NCI-H2227 treated with DMSO at 0.1 percent for 48 hours (cell line): ENCODE measurements around the gene NUTM1.
A peak's percentile ranks its signal among the peaks of the same experiment; 100 is the strongest.
"Not testable (repeated sequence)": the region's sequence is repeated elsewhere in the genome, so short reads cannot be mapped to it uniquely, and the experiment has no call there.

Experiments
- DNase-seq: peaks from one replicate; lab custom pipeline; 2025; lab: John Stamatoyannopoulos, UW

The NUTM1 gene

GRCh38 chr15:34337557-34338306 is 5.4 kb upstream of the NUTM1 start, which contains the start of gene SLC12A6:
TSS of gene SLC12A6 (minus strand) at chr15:34337781. CDS start at chr15:34336680, 1,101 bp downstream.
- DNase-seq, result peak; percentile 78

GRCh38 chr15:34338347-34338746 is 4.8 kb upstream of the NUTM1 start:
- DNase-seq, result peak; percentile 10

DNA sequence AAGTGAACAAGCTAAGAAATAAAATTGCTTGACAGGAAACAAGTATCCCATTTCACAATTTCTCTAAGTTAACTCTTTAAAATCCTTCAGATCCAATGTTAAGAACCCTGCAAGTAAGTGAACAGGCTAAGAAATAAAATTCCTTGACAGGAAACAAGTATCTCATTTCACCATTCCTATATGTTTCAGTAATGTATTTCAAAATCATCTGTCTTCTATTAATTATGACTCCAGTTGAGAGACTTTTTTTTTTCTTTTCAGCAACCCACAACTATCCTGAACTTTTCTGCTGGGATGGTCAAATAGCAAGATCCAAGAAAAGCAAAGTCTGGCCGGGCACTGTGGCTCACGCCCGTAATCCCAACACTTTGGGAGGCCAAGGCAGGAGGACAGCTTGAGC is 3.2 kb upstream of the NUTM1 start:
- DNase-seq, result no peak

DNA sequence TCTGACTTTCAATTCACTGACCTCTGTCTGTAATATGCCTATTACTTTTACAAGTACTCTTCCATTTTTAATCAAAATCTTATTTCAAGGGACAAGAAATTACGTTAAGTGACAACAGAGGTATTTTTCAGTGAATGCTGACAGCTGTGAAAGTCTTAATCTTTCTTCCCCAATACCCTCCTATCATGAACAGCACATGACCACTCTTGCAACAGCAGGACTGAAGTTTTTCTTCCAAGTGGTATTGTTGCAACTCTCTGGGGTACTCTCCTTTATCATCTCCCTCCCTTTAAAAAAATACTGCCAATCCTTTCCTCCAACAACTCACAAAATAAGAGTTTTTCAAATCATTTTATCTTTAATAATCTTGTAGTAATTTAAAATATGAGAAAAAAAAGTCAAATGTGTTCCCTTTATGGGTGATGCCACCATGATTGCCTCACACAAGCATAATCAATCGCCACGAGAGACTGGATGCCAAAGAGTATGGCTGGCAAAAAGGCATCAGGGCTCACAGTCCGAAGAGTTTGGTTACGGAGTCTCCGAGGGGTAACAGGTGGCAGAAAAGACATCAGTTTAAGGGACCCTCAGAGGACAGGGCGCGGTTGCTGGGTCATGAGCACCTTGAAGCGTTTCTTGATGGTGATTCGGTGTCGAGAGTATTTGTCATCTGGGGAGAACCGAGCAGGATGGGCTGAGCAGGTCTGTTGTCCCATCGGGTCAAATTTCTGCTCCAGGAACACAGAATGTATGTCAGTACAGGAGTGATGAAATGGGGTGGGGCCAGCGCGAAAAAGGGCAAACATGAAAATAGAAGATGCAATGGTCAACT is 1.5 kb upstream of the NUTM1 start:
- DNase-seq, result no peak

- peak; percentile 7 for DNase-seq
Observed at GRCh38 chr15:34342213-34342736, 840 bp upstream of the NUTM1 start.

- DNase-seq, result no peak
Observed at GRCh38 chr15:34347951-34348638, 5.0 kb downstream of the NUTM1 start.

DNA sequence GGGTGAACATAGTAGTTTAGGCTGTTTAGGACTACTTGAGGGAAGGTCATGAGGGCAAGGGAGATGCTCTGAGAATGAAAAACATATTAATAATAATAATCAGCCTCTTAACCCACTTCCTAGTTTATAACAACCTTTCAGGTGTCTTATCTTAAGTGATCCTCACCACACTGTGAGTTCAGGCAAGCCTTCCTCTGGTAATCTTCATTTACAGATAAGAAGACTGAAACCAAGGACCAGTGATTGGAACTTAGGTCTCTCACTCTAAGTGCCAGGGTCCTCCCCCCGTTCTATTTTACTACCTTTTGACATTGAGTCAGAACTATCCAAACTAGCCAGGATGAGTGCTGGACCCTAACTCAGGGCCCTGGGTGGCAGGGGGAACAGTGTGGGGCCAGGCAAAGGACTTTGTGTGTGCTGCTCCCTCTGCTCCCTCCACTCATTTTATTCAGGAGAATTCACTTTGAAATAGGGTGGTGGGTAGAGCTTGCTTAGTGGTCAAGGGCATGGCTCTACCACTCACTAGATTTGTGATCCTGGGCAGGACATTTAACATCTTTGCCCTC is 5.7 kb downstream of the NUTM1 start:
- DNase-seq, result no peak

GRCh38 chr15:34349769-34350168 is 6.7 kb downstream of the NUTM1 start:
- DNase-seq, result no peak

- DNase-seq, result not testable (repeated sequence)
Observed at GRCh38 chr15:34352996-34353395, 9.9 kb downstream of the NUTM1 start.

- DNase-seq, result no peak
Observed at GRCh38 chr15:34353627-34354026, 10.5 kb downstream of the NUTM1 start.

DNA sequence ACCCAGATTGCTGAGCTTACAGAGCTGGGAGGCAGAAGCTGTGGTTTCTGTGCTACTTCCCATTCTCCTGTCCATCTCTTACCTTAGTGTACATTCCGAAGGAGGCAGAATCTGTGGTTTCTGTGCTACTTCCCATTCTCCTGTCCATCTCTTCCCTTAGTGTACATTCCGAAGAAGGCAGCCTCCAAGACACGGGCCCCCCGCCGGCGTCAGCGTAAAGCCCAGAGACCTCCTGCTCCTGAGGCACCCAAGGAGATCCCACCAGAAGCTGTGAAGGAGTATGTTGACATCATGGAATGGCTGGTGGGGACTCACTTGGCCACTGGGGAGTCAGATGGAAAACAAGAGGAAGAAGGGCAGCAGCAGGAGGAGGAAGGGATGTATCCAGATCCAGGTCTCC is 11.2 kb downstream of the NUTM1 start:
- DNase-seq, result no peak

GRCh38 chr15:34355241-34355640 is 12.1 kb downstream of the NUTM1 start:
- DNase-seq, result no peak

GRCh38 chr15:34357653-34358052 is 14.5 kb downstream of the NUTM1 start:
- DNase-seq, result no peak

- no peak for DNase-seq
Observed at GRCh38 chr15:34358367-34358766, 15.3 kb downstream of the NUTM1 start.

- no peak for DNase-seq
Observed at GRCh38 chr15:34358948-34359347, 15.8 kb downstream of the NUTM1 start.

DNA sequence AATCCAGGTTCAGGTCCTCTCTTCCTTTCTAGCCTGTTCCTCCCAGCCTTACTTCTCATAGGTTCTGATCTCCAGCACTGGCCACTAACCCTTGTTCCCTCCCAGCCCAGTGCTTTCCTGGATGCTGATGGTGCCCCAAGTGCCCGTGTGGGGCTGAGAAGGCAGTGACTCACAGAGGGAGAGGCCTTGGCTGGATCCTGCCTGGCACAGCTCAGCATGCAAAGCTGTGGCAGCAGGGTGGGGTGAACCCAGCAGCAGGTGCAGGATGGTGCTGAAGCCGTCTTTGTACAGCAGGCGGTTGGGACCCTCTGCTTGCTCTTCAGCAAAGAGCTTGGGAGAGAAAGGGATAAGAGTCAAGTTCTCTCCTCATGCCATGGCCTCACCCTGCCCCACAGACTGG is 16.3 kb downstream of the NUTM1 start:
- DNase-seq, result no peak

- DNase-seq, result no peak
Observed at GRCh38 chr15:34360298-34360697, 17.2 kb downstream of the NUTM1 start.

DNA sequence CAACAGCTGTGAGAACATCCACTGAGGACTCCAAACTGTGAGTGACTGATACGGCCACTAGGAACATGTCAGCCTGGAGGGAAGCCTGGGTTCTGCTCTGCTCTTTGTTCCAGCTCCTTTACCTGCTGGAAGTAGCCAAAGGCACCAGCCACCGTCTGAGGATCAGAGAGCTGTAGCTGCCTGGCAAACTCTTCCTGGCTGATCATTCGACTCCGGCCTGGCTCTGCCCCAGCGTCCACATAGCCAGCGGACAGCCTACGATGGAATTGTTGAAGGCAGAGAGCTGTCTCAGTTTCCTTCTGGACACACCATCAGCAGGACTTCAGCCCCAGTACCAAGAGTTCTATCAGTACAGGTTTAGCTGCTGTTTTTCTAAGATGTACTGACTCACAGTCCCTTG is 18.2 kb downstream of the NUTM1 start:
- DNase-seq, result no peak

GRCh38 chr15:34362047-34362773 is 19.1 kb downstream of the NUTM1 start:
- DNase-seq, result no peak

DNA sequence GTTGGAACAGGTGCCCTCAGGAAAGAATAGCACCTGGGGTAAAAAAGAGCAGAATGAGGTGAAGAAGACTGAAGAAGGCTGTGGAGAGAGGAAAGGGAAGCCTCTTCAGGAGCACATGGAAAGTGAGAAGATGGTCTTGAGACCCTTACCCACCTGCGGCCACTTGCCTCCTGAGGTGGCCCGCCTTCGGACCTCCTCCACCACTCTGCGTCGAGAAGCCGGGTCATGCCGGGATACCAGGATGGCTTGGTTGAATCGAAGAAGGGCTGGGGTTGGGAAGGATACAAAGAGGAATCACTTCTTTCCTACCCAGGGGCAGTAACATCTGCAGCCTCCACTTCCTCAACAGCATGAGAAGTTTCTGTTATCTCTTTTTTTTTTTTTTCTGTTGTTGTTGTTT is 20.9 kb downstream of the NUTM1 start:
- DNase-seq, result no peak

DNA sequence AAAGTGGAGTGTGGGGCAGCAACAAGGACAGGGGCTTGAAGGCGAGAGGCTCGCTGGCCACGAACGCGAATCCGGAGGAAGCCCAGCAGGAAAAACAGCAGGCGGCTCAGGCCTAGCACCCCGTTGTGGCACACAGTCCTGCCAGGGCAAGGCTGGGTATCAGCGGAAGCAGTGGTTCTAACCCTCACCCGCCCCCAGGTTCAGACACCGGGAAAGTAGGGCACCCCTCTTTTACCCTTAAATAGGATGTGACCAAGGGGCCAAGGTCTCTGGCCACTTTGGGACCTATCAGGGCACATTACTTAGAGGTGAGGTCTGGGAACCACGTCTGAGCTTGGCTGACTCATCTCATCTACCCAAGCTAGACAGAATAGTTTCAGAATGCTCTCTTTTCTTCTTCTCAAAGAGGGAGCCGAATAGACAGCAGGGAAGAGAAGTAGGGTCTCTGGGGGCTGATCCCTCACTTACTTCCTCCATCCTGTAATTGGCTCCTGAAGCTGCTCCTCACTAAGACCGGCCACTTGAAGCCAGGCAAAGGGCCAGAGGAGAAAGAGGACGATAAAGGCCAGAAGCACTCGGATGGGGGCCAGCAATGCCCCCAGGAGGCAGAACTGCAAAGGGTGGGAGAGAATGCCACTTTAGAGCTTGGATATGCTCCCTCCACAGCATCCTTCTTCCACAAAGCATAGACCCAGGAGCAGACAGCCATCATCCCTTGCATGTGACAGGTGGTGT is 22.1 kb downstream of the NUTM1 start:
- no peak for DNase-seq
